Fibroblast of lung (primary cell): ENCODE measurements around the gene TIAM1.

ENCODE experiments used
- CTCF ChIP-seq, 2 donors: IDR thresholded peaks in 1 of 2; conservative IDR thresholded peaks in 1 of 2; 1 replicate in 1 of 2; 2 replicates in 1 of 2; pipeline ENCODE4 v1.5.1; 2011 to 2012; ENCODE audit warnings: low read length in 2 of 2, control low read depth in 1 of 2, inconsistent platforms in 1 of 2, low read depth in 1 of 2, mild to moderate bottlenecking in 1 of 2
- EZH2 ChIP-seq: IDR thresholded peaks from 2 replicates; pipeline ENCODE4 v1.5.1; 2012; ENCODE audit warnings: low read length, control low read depth, mild to moderate bottlenecking; ENCODE audit errors: missing control alignments

GRCh38 chr21:31252091-31252490 is 92.0 kb downstream of the TIAM1 start:
- TF ChIP-seq CTCF (conservative IDR thresholded peaks at IDR 0.05 in 1 of 2, IDR thresholded peaks at IDR 0.05 in 1 of 2; ENCODE audit: low read depth in 1 of 2, low read length in 2 of 2) (no peak), EZH2 (no peak)
